ENCODE results near the gene CLIP4. TPM values are rescaled to one million over a fixed set of nuclear protein-coding genes. Genes with fewer than 3 reads are reported as not detected.

Gene CLIP4
- total RNA-seq, 2 experiments from 2014 or later: not detected

GRCh38 chr2:29215739-29216608, 100.8 kb downstream of the CLIP4 start:
- H3K4me3 ChIP-seq (ENCODE audit: low read depth, low read length, poor library complexity, severe bottlenecking): no peak overlapping the region
- no peak overlapping the region for H2AFZ ChIP-seq (ENCODE audit: low read length)
- intact Hi-C loops (cut with micrococcal nuclease; ENCODE audit: unreplicated experiment): no loop called here
- ChIA-PET POLR2A (no interaction called here), CTCF (ENCODE audit: unreplicated experiment) (no interaction called here)
- no peak overlapping the region for H3K27ac ChIP-seq (ENCODE audit: low read depth, low read length, poor library complexity, severe bottlenecking)
- no TSS peak for BruUV-seq (replicated peaks)
- no peaks in the 10 kb centered on the region for H3K36me3 ChIP-seq (ENCODE audit: insufficient read depth, low read length)
- no peaks in the 10 kb centered on the region for H3K9me2 ChIP-seq (ENCODE audit: insufficient read depth, low read length)
- no peaks in the 10 kb centered on the region for H3K4me1 ChIP-seq (ENCODE audit: insufficient read depth, low read length, poor library complexity, severe bottlenecking)
- no peaks in the 10 kb centered on the region for H4K20me1 ChIP-seq (ENCODE audit: insufficient read depth, low read length)
- no peak for DNase-seq (ENCODE audit: low spot score)
- TF ChIP-seq EZH2phosphoT487 (IDR thresholded peaks at IDR 0.05; ENCODE audit: borderline replicate concordance, low read depth, low read length) (no peak), CTCF (conservative IDR thresholded peaks at IDR 0.05; ENCODE audit: low read length) (no peak)
- H3K79me2 ChIP-seq (ENCODE audit: insufficient read depth, low read depth, low read length): no peaks in the 10 kb centered on the region
- H3K9me3 ChIP-seq (ENCODE audit: low read length): no peaks in the 10 kb centered on the region
- no peak overlapping the region for H3K4me2 ChIP-seq (ENCODE audit: low read length)

- no peak for DNase-seq (ENCODE audit: low spot score)
Measured at GRCh38 chr2:29216609-29216909, 101.3 kb downstream of the CLIP4 start.

More at GRCh38 chr2:29216609-29216909, 101.3 kb downstream of the CLIP4 start:
- intact Hi-C loops (cut with micrococcal nuclease; ENCODE audit: unreplicated experiment): no loop called here
- no peaks in the 10 kb centered on the region for H3K79me2 ChIP-seq (ENCODE audit: insufficient read depth, low read depth, low read length)
- H3K4me1 ChIP-seq (ENCODE audit: insufficient read depth, low read length, poor library complexity, severe bottlenecking): no peaks in the 10 kb centered on the region
- ChIA-PET POLR2A (no interaction called here), CTCF (ENCODE audit: unreplicated experiment) (no interaction called here)
- H3K27ac ChIP-seq (ENCODE audit: low read depth, low read length, poor library complexity, severe bottlenecking): no peak overlapping the region
- no peaks in the 10 kb centered on the region for H4K20me1 ChIP-seq (ENCODE audit: insufficient read depth, low read length)
- H3K9me3 ChIP-seq (ENCODE audit: low read length): no peaks in the 10 kb centered on the region
- H3K36me3 ChIP-seq (ENCODE audit: insufficient read depth, low read length): no peaks in the 10 kb centered on the region
- no peaks in the 10 kb centered on the region for H3K9me2 ChIP-seq (ENCODE audit: insufficient read depth, low read length)
- BruUV-seq (replicated peaks): no TSS peak
- no peak overlapping the region for H2AFZ ChIP-seq (ENCODE audit: low read length)
- H3K4me2 ChIP-seq (ENCODE audit: low read length): no peak overlapping the region
- no peak for TF ChIP-seq CTCF (conservative IDR thresholded peaks at IDR 0.05; ENCODE audit: low read length)
- no peak for TF ChIP-seq EZH2phosphoT487 (IDR thresholded peaks at IDR 0.05; ENCODE audit: borderline replicate concordance, low read depth, low read length)
- no peak overlapping the region for H3K4me3 ChIP-seq (ENCODE audit: low read depth, low read length, poor library complexity, severe bottlenecking)

Measured in OCI-LY7 (cell line).